Breast epithelium (tissue), 4 donors: Measurements from ENCODE around the gene SCRN3. TPM values are rescaled to one million over a fixed set of nuclear protein-coding genes. Genes with fewer than 3 reads are reported as not detected.

Experiments used
- DNase-seq, 2 donors: peaks; one replicate each; pipeline ENCODE4 v3.0.0-alpha.2; 2019; ENCODE audit warnings: low spot score in 2 of 2
- H3K27ac ChIP-seq, 2 donors: fragments of 200-600 bp; sonication (generic) in 1 of 2; one replicate each; pipeline ENCODE4 v1.5.1; 2016 to 2019; ENCODE audit warnings: mild to moderate bottlenecking in 1 of 2
- H3K27me3 ChIP-seq, 2 donors: fragments of 200-600 bp; sonication (generic) in 1 of 2; one replicate each; pipeline versions ENCODE4 v1.5.1 to v1.6.0; 2017 to 2019; ENCODE audit warnings: control low read depth in 1 of 2, mild to moderate bottlenecking in 1 of 2
- H3K36me3 ChIP-seq: fragments of 200-600 bp; one replicate; pipeline ENCODE4 v1.5.1; 2019
- H3K4me1 ChIP-seq, 2 donors: fragments of 200-600 bp; sonication (generic); one replicate each; pipeline ENCODE4 v1.5.1; 2016 to 2019; ENCODE audit warnings: control low read depth in 1 of 2
- H3K4me3 ChIP-seq, 3 donors: fragments of 200-600 bp; sonication (generic); 1 replicate in 2 of 3; 2 replicates in 1 of 3; pipeline ENCODE4 v1.5.1; 2016 to 2019; ENCODE audit warnings: mild to moderate bottlenecking in 3 of 3, moderate library complexity in 2 of 3
- H3K9me3 ChIP-seq, 2 donors: fragments of 200-600 bp; sonication (generic) in 1 of 2; one replicate each; pipeline ENCODE4 v1.5.1; 2016 to 2019; ENCODE audit warnings: control low read depth in 1 of 2
- CTCF ChIP-seq, 3 donors: fragments of 450-650 bp; IDR thresholded peaks; one replicate each; pipeline ENCODE4 v1.5.1; 2016 to 2017; ENCODE audit warnings: antibody characterized with exemption in 3 of 3, mild to moderate bottlenecking in 3 of 3, moderate library complexity in 3 of 3
- POLR2A ChIP-seq: fragments of 450-650 bp; IDR thresholded peaks from one replicate; pipeline ENCODE4 v1.6.1; 2016; ENCODE audit warnings: antibody characterized with exemption, mild to moderate bottlenecking, moderate library complexity
- POLR2AphosphoS5 ChIP-seq, 3 donors: sonication (generic); formaldehyde crosslinking; IDR thresholded peaks; one replicate each; pipeline ENCODE4 v1.6.1; 2017; ENCODE audit warnings: antibody characterized with exemption in 3 of 3
- intact Hi-C: fragments of 100-400 bp; cut with DNase I; formaldehyde crosslinking; loops from one replicate; pipeline ENCODE4 v1.15.1; 2023; ENCODE audit warnings: low total_unique reads
- total RNA-seq, 3 donors: library from RNA; depleted of rRNA; stranded (reverse); fragments of >200 nt; gene quantifications; one replicate each; pipeline ENCODE4 v1.1.0, GENCODE V29; 2016

The SCRN3 gene
- total RNA-seq, 3 donors from 2014 or later, result 18.1 to 21.1 (median 18.7) TPM

GRCh38 chr2:174392706-174393105 is 2.8 kb upstream of the SCRN3 start:
- intact Hi-C loops, result no loop called here
- no peaks in the 10 kb centered on the region for H3K4me1 ChIP-seq
- no peaks in the 10 kb centered on the region for H3K27me3 ChIP-seq
- H3K4me3 ChIP-seq, result no peak overlapping the region
- DNase-seq, result no peak
- no peaks in the 10 kb centered on the region for H3K36me3 ChIP-seq
- H3K9me3 ChIP-seq, result no peaks in the 10 kb centered on the region
- no peak overlapping the region for H3K27ac ChIP-seq
- no peak for TF ChIP-seq CTCF (IDR thresholded peaks at IDR 0.05)
- TF ChIP-seq POLR2AphosphoS5 (IDR thresholded peaks at IDR 0.05), result no peak
- TF ChIP-seq POLR2A, result no peak

GRCh38 chr2:174395969-174396630 is 570 bp downstream of the SCRN3 start:
- intact Hi-C loops, result no loop called here

GRCh38 chr2:174397773-174398172 is 2.2 kb downstream of the SCRN3 start:
- intact Hi-C loops, result no loop called here
- no peak overlapping the region for H3K4me3 ChIP-seq
- no peaks in the 10 kb centered on the region for H3K36me3 ChIP-seq
- H3K27ac ChIP-seq, result no peak overlapping the region
- no peaks in the 10 kb centered on the region for H3K9me3 ChIP-seq
- DNase-seq, result no peak
- TF ChIP-seq POLR2A (no peak), POLR2AphosphoS5 (IDR thresholded peaks at IDR 0.05) (no peak), CTCF (IDR thresholded peaks at IDR 0.05) (no peak)
- H3K4me1 ChIP-seq, result no peaks in the 10 kb centered on the region
- no peaks in the 10 kb centered on the region for H3K27me3 ChIP-seq

More at GRCh38 chr2:174395969-174396630, 570 bp downstream of the SCRN3 start:
- H3K27me3 ChIP-seq, result no peaks in the 10 kb centered on the region
- no peak for TF ChIP-seq POLR2A
- no peak for TF ChIP-seq CTCF (IDR thresholded peaks at IDR 0.05)
- no peak for TF ChIP-seq POLR2AphosphoS5 (IDR thresholded peaks at IDR 0.05)
- peak overlapping the region; percentile 88 to 89 for H3K27ac ChIP-seq
- H3K4me3 ChIP-seq, result peak overlapping the region; percentile 83 to 86 (median 85)
- no peaks in the 10 kb centered on the region for H3K36me3 ChIP-seq
- DNase-seq, result no peak
- no peaks in the 10 kb centered on the region for H3K9me3 ChIP-seq
- no peaks in the 10 kb centered on the region for H3K4me1 ChIP-seq

GRCh38 chr2:174399171-174399570 is 3.6 kb downstream of the SCRN3 start:
- no peaks in the 10 kb centered on the region for H3K36me3 ChIP-seq
- no peak overlapping the region for H3K4me3 ChIP-seq
- intact Hi-C loops, result no loop called here
- TF ChIP-seq POLR2AphosphoS5 (IDR thresholded peaks at IDR 0.05) (no peak), POLR2A (no peak), CTCF (IDR thresholded peaks at IDR 0.05) (no peak)
- H3K4me1 ChIP-seq, result no peaks in the 10 kb centered on the region
- no peaks in the 10 kb centered on the region for H3K9me3 ChIP-seq
- no peak overlapping the region for H3K27ac ChIP-seq
- no peaks in the 10 kb centered on the region for H3K27me3 ChIP-seq
- DNase-seq, result no peak

- Histone ChIP-seq H3K36me3 (no peaks in the 10 kb centered on the region), H3K4me3 (no peak overlapping the region), H3K27ac (no peak overlapping the region), H3K4me1 (no peaks in the 10 kb centered on the region), H3K9me3 (no peaks in the 10 kb centered on the region), H3K27me3 (no peaks in the 10 kb centered on the region)
- no peak for TF ChIP-seq POLR2AphosphoS5 (IDR thresholded peaks at IDR 0.05)
- TF ChIP-seq POLR2A, result no peak
- no peak for TF ChIP-seq CTCF (IDR thresholded peaks at IDR 0.05)
- DNase-seq, result no peak
- intact Hi-C loops, result no loop called here
Observed at GRCh38 chr2:174400853-174401252, 5.3 kb downstream of the SCRN3 start.
